ENCODE results near the gene SARDH.

- TF ChIP-seq, protein P1, sequence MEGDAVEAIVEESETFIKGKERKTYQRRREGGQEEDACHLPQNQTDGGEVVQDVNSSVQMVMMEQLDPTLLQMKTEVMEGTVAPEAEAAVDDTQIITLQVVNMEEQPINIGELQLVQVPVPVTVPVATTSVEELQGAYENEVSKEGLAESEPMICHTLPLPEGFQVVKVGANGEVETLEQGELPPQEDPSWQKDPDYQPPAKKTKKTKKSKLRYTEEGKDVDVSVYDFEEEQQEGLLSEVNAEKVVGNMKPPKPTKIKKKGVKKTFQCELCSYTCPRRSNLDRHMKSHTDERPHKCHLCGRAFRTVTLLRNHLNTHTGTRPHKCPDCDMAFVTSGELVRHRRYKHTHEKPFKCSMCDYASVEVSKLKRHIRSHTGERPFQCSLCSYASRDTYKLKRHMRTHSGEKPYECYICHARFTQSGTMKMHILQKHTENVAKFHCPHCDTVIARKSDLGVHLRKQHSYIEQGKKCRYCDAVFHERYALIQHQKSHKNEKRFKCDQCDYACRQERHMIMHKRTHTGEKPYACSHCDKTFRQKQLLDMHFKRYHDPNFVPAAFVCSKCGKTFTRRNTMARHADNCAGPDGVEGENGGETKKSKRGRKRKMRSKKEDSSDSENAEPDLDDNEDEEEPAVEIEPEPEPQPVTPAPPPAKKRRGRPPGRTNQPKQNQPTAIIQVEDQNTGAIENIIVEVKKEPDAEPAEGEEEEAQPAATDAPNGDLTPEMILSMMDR (conservative IDR thresholded peaks at IDR 0.05): no peak
- TF ChIP-seq EZH2 (IDR thresholded peaks at IDR 0.05; ENCODE audit: low read depth): no peak
Observed at GRCh38 chr9:133779516-133780403, 41.6 kb upstream of the SARDH start.

All from PC-9 (cell line).